ENCODE data around the gene MRPL55.

The MRPL55 gene

DNA sequence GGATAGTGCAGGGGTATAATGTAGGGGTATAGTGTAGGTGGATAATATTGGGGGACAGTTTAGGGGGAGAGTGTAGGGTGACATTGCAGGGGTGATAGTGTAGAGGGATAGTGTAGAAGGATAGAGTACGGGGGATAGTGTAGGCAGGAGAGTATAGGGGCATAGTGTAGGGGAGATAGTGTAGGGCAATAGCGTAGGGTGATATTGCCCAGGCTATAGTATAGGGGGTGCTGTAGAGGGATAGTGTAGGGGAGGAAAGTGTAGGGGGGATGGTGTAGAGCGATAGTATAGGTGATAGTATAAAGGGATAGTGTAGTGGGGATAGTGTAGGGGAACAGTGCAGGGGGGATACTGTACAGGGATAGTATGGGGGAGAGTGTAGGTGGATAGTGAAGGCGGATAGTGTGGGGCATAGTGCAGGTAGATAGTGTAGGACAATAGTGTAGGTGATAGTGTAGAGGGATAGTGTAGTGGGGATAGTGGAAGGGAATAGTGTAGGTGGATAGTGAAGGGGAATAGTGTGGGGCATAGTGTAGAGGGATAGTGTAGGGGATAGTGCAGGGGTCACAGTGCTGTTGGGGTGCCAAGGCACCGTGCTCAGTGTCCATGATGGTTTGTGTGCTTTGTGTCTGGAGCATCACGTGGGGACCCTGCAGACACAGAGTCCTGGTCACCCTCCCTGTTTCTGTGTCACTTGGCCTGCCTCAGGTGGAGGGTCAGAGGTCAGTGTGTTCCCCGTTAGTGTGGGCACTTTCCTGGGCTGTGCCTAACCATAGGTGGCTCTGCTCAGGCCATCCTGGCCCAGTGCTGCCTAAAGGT lies 37.1 kb downstream of the MRPL55 start:
- no peak for TF ChIP-seq CTCF (IDR thresholded peaks at IDR 0.05; ENCODE audit: extremely low read depth, missing control alignments)
- no peak for DNase-seq (ENCODE audit: low spot score)

DNA sequence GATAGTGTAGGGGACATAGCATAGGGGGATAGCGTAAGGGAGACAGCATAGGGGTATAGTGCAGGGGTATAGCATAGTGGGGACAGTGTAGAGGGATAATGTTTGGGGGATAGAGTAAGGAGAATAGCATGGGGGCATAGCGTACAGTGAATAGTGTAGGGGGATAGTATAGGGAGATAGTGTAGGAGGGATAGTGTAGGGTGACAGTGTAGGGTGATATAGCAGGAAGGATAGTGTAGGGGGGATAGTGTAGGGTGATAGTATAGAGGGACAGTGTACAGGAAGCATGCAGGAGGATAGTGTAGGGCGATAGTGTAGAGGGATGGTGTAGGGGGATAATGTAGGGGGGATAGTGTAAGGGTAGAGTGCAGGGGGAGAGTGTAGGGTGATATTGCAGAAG lies 38.2 kb downstream of the MRPL55 start:
- no peak for TF ChIP-seq CTCF (IDR thresholded peaks at IDR 0.05; ENCODE audit: extremely low read depth, missing control alignments)
- DNase-seq (ENCODE audit: low spot score): no peak

DNA sequence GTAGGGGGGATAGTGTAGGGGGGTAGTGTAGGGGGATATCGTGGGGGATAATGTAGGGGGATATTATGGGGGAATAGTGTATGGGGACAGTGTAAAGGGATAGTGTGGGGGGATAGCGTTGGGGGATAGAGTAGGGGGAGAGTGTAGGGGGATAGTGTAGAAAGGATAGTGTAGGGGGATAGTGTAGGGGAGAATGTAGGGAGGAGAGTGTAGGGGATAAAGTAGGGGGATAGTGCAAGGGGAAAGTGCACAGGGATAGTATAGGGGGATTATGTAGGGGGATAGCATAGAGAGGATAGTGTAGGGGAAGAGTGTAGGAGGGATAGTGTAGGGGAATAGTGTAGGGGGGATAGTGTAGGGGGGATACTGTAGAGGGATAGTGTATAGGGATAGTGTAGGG lies 38.9 kb downstream of the MRPL55 start:
- no peak for TF ChIP-seq CTCF (IDR thresholded peaks at IDR 0.05; ENCODE audit: extremely low read depth, missing control alignments)
- DNase-seq (ENCODE audit: low spot score): no peak

GRCh38 chr1:228068359-228068758 lies 40.7 kb downstream of the MRPL55 start:
- no peak for TF ChIP-seq CTCF (IDR thresholded peaks at IDR 0.05; ENCODE audit: extremely low read depth, missing control alignments)
- DNase-seq (ENCODE audit: low spot score): no peak

DNA sequence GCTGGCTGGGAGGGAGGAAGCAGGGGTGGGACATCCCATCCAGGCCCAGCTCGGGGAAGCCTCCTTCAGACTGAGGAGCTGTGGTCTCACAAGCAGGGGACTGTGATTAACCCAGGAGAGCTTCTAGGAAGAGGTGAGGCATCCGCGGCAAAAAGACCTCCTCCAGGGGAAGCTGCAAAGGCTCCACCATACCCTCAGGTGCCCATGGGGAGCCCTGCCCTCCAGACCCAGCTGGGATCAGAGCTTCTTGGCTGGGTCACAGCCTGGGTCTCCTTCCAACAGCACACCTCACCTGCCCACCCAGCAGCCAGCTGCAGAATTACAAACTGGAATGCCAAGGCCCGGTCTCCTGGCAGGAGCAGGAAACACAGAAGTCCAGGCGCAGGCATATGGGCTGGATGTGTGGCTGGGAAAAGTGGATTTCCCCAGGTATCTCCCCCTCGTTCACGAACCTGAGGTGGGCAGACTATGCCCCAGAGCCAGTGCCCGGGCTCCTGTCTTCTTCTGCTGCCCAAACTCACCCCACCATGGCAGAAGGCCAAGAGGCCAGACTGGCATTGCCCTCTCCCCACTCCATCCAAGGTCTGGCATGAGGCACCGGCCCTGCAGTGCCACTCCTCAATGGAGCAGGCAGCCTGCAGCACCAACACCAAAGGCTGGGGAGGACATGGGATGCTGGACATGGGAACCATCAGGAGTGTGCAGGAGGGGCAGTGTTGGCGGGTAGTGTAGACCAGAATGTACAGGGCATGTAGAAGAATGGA lies 42.0 kb downstream of the MRPL55 start:
- TF ChIP-seq CTCF (IDR thresholded peaks at IDR 0.05; ENCODE audit: extremely low read depth, missing control alignments): no peak
- DNase-seq (ENCODE audit: low spot score): no peak

DNA sequence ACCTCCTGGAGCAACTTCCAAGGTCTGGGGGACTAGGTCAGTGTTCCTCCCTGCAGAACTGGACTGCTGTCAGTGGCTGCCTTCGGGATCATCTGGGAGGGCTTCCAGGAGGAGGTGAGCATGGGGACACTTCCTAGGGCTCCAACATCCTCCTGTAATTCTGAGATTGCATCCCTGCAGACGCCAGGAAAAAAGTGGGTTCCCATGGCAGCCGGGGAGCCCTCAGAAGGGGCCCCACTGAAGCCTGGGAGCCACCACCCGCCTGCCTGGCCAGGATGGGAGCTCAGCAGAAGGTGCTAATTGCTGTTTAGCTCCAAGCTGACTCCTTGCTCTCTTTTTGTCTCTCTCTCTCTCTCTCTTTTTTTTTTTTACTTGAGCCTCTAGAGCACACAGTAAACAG lies 42.7 kb downstream of the MRPL55 start:
- no peak for DNase-seq (ENCODE audit: low spot score)
- no peak for TF ChIP-seq CTCF (IDR thresholded peaks at IDR 0.05; ENCODE audit: extremely low read depth, missing control alignments)
